BLaER1 (cell line): Measurements from ENCODE around the gene CD9.
"Not testable (repeated sequence)": the region's sequence is repeated elsewhere in the genome, so short reads cannot be mapped to it uniquely, and the experiment has no call there.

Experiments used
- H3K27ac ChIP-seq: shearing (Covaris generic); formaldehyde crosslinking; 2 replicates; pipeline ENCODE4 v1.8.1; 2022
- H3K27me3 ChIP-seq: shearing (Covaris generic); formaldehyde crosslinking; 2 replicates; pipeline ENCODE4 v1.8.1; 2022
- H3K36me3 ChIP-seq: shearing (Covaris generic); formaldehyde crosslinking; 2 replicates; pipeline ENCODE4 v1.8.1; 2022
- H3K4me1 ChIP-seq: shearing (Covaris generic); formaldehyde crosslinking; 2 replicates; pipeline ENCODE4 v1.8.1; 2022
- H3K4me2 ChIP-seq: shearing (Covaris generic); formaldehyde crosslinking; 2 replicates; pipeline ENCODE4 v1.8.1; 2022
- H3K4me3 ChIP-seq: shearing (Covaris generic); formaldehyde crosslinking; 2 replicates; pipeline ENCODE4 v1.8.1; 2022
- H3K9ac ChIP-seq: shearing (Covaris generic); formaldehyde crosslinking; 2 replicates; pipeline ENCODE4 v1.8.1; 2022
- H3K9me3 ChIP-seq: shearing (Covaris generic); formaldehyde crosslinking; 2 replicates; pipeline ENCODE4 v1.8.1; 2022
- H4K20me1 ChIP-seq: shearing (Covaris generic); formaldehyde crosslinking; 2 replicates; pipeline ENCODE4 v1.8.1; 2022
- Cebpa-rat ChIP-seq: shearing (Covaris generic); IDR thresholded peaks from 2 replicates; pipeline ENCODE4 v1.8.1; 2022

Gene CD9

DNA sequence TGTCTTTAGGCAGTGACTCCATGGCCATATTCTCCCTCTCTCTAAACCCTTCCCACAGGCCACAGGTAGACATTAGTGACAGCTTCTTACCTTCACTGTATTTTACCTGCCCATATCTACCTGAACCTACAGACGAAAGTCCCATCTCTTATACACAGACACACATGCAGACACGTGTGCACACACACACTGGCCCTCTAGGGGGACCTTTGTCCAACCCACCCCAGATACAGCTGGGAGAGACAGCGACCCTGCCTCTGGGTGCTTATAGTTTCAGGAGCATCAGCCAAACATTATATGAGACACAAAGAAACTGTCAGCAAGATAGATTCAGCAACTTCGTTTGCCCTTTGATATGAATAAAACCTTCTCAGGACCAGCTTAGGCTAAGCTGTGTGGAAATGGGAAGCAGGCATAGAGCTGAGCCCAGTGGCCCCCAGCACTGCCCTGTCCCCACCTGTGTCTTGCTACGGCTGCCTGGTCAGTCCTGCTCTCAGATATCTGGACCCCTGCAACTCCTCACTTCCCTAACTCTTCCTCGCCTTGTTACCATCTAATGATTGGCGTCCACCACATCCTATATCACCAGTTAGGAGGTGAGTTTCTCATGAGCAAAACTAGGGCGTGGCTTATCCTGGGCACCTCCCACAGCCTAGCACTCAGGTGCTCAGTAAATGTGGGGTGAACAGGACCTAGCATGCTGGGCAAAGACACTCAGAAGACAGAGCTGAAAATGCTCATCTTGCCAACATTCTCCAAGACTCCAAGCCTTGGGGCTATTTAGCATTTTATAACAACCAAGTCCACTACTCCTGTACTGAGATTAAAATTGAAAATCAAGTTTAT is 12.0 kb upstream of the CD9 start:
- no peaks in the 10 kb centered on the region for H3K36me3 ChIP-seq
- peaks cover 12% of the 10 kb centered on the region for H3K9me3 ChIP-seq
- H3K27ac ChIP-seq = no peak overlapping the region
- no peaks in the 10 kb centered on the region for H4K20me1 ChIP-seq
- peaks cover 68% of the 10 kb centered on the region for H3K4me1 ChIP-seq
- no peaks in the 10 kb centered on the region for H3K27me3 ChIP-seq
- TF ChIP-seq Cebpa-rat = no peak
- no peak overlapping the region for H3K4me3 ChIP-seq
- no peak overlapping the region for H3K9ac ChIP-seq
- H3K4me2 ChIP-seq = peak overlapping the region; percentile 79

GRCh38 chr12:6189028-6189427 is 11.2 kb upstream of the CD9 start:
- no peaks in the 10 kb centered on the region for H3K36me3 ChIP-seq
- TF ChIP-seq Cebpa-rat = no peak
- H3K4me3 ChIP-seq = no peak overlapping the region
- H3K9me3 ChIP-seq = peaks cover 12% of the 10 kb centered on the region
- H3K27me3 ChIP-seq = no peaks in the 10 kb centered on the region
- H3K4me2 ChIP-seq = peak overlapping the region; percentile 79
- no peak overlapping the region; the same call in 1 of the 2 replicates for H3K9ac ChIP-seq
- no peak overlapping the region for H3K27ac ChIP-seq
- peaks cover 76% of the 10 kb centered on the region for H3K4me1 ChIP-seq
- H4K20me1 ChIP-seq = no peaks in the 10 kb centered on the region

- Histone ChIP-seq H3K4me2 (peak overlapping the region; percentile 79), H3K9me3 (peaks cover 12% of the 10 kb centered on the region), H3K4me1 (peaks cover 85% of the 10 kb centered on the region)
- H3K27me3 ChIP-seq, H3K4me3 ChIP-seq, H3K36me3 ChIP-seq, H4K20me1 ChIP-seq, H3K27ac ChIP-seq, H3K9ac ChIP-seq: not testable (repeated sequence)
Measured at GRCh38 chr12:6189952-6190598, 10.1 kb upstream of the CD9 start.

- Histone ChIP-seq H3K4me2 (peak overlapping the region; percentile 79; the same call in 1 of the 2 replicates), H3K4me1 (peaks cover 87% of the 10 kb centered on the region)
Measured at GRCh38 chr12:6190767-6191530, 9.3 kb upstream of the CD9 start.

GRCh38 chr12:6192604-6193380 is 7.4 kb upstream of the CD9 start:
- Histone ChIP-seq H3K27ac (no peak overlapping the region), H3K4me3 (no peak overlapping the region), H3K9ac (0 out of 2 replicates have a peak overlapping the region, but pooled peaks have one; percentile 25), H3K4me2 (peak overlapping the region; percentile 59; the same call in 1 of the 2 replicates), H4K20me1 (no peaks in the 10 kb centered on the region), H3K4me1 (peaks cover 87% of the 10 kb centered on the region), H3K27me3 (no peaks in the 10 kb centered on the region), H3K36me3 (no peaks in the 10 kb centered on the region), H3K9me3 (peaks cover 12% of the 10 kb centered on the region)
- no peak for TF ChIP-seq Cebpa-rat

More at GRCh38 chr12:6190767-6191530, 9.3 kb upstream of the CD9 start:
- not testable (repeated sequence) for H3K27me3 ChIP-seq, H3K27ac ChIP-seq, H3K36me3 ChIP-seq, H4K20me1 ChIP-seq, H3K9ac ChIP-seq
- H3K9me3 ChIP-seq = peaks cover 12% of the 10 kb centered on the region
- H3K4me3 ChIP-seq = 0 out of 2 replicates have a peak overlapping the region, but pooled peaks have one; percentile 22

- Histone ChIP-seq H3K4me1 (peaks cover 87% of the 10 kb centered on the region), H4K20me1 (no peaks in the 10 kb centered on the region), H3K27ac (no peak overlapping the region), H3K36me3 (no peaks in the 10 kb centered on the region), H3K9me3 (peaks cover 12% of the 10 kb centered on the region), H3K27me3 (no peaks in the 10 kb centered on the region), H3K9ac (peak overlapping the region; percentile 25; the same call in 1 of the 2 replicates), H3K4me2 (peak overlapping the region; percentile 59), H3K4me3 (no peak overlapping the region)
- TF ChIP-seq Cebpa-rat = no peak
Measured at GRCh38 chr12:6193853-6194815, 6.1 kb upstream of the CD9 start.

DNA sequence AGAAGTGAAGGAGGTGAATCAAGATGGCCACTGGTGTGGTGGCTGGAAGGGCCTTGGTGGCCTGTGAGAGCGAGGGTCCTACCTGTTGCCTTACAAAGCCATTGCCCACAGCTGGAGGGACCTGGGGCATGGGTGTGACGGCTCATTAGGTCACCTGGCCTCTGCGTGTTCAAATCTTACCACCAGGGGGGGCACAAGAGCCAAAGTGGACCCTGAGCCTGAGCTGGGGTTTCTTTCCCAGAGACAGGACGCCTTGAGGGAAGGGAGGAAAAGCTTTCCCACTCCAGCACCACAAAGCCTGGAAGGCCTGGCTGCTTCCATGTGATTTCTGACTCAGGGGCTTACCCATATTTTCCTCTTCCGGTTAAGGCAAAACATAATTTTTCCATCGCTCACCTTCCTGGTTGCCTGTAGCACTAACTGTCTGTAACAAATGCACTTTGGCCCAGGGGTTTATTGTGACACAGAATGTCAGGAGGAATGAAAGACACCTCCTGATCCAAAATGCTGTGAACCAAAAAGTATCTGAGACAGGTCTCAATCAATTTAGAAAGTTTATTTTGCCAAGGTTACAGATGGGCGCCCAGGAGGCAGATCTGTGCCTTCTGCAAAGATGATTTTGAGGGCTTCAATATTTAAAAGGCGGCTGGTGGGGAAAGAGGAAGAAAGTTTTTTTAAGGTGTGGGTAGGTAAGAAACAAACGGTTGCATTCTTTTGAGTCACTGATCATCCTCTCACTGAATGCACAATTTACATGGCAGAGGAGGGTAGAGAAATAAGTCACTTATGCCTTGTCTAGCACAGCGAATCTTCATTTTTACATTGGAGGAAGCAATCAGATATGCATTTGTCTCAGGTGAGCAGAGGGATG is 4.3 kb upstream of the CD9 start:
- Histone ChIP-seq H3K9ac (no peak overlapping the region), H3K4me3 (no peak overlapping the region), H3K36me3 (no peaks in the 10 kb centered on the region), H3K27ac (no peak overlapping the region), H4K20me1 (peaks cover 6% of the 10 kb centered on the region), H3K9me3 (peaks cover 8% of the 10 kb centered on the region), H3K4me2 (peak overlapping the region; percentile 84), H3K27me3 (no peaks in the 10 kb centered on the region), H3K4me1 (peaks cover 72% of the 10 kb centered on the region)
- TF ChIP-seq Cebpa-rat = no peak

GRCh38 chr12:6198051-6198450 is 2.1 kb upstream of the CD9 start:
- no peaks in the 10 kb centered on the region for H3K27me3 ChIP-seq
- H4K20me1 ChIP-seq = peaks cover 16% of the 10 kb centered on the region
- no peaks in the 10 kb centered on the region for H3K9me3 ChIP-seq
- no peak overlapping the region for H3K4me3 ChIP-seq
- H3K4me2 ChIP-seq = peak overlapping the region; percentile 84
- no peak overlapping the region for H3K9ac ChIP-seq
- no peak for TF ChIP-seq Cebpa-rat
- peaks cover 67% of the 10 kb centered on the region for H3K4me1 ChIP-seq
- H3K27ac ChIP-seq = no peak overlapping the region
- peaks cover 15% of the 10 kb centered on the region for H3K36me3 ChIP-seq
